ENCODE data around the gene NMNAT3.

- TF ChIP-seq ZNF274 (IDR thresholded peaks at IDR 0.05; ENCODE audit: low read depth, low read length) (no peak), SUZ12 (IDR thresholded peaks at IDR 0.05; ENCODE audit: extremely low read depth, insufficient read depth, insufficient read length) (no peak)
These were observed 116.4 kb downstream of the NMNAT3 start for GRCh38 chr3:139561255-139561817.
